Measurements from ENCODE around the gene IGDCC3.

GRCh38 chr15:65381445-65382145, 3.8 kb upstream of the IGDCC3 start:
- TF ChIP-seq CTCF (IDR thresholded peaks at IDR 0.05) (no peak), POLR2A (IDR thresholded peaks at IDR 0.05) (no peak)

All from body of pancreas (tissue), 4 donors.